HL-60 (cell line): ENCODE data around the gene OR51B4.

ENCODE experiments used
- DNase-seq, 2 experiments: peaks; one replicate each; pipeline ENCODE4 v3.0.0-alpha.2; 2010 to 2020; ENCODE audit warnings: low read depth in 1 of 2, low spot score in 1 of 2
- H3K27ac ChIP-seq: fragments of 250-450 bp; sonication (Bioruptor Pico); replicated peaks from 2 replicates; pipeline ENCODE4 v1.5.1; 2020; ENCODE audit warnings: mild to moderate bottlenecking, moderate library complexity
- H3K27me3 ChIP-seq: fragments of 250-450 bp; sonication (Bioruptor Pico); 2 replicates; pipeline ENCODE4 v1.5.1; 2021; ENCODE audit warnings: mild to moderate bottlenecking, moderate library complexity; ENCODE audit not compliant: insufficient read depth, poor library complexity, severe bottlenecking
- H3K4me3 ChIP-seq: replicated peaks from 2 replicates; pipeline ENCODE4 v1.5.1; 2011; ENCODE audit warnings: mild to moderate bottlenecking, control low read depth, low read length; ENCODE audit not compliant: insufficient read depth
- CTCF ChIP-seq: IDR thresholded peaks from one replicate; pipeline ENCODE4 v1.5.1; 2011; ENCODE audit warnings: low read length, control low read depth, inconsistent platforms; ENCODE audit not compliant: insufficient read depth
- GABPA ChIP-seq: IDR thresholded peaks from 2 replicates; pipeline ENCODE4 v1.6.1; 2012; ENCODE audit warnings: low read depth
- POLR2AphosphoS5 ChIP-seq: IDR thresholded peaks from 2 replicates; pipeline ENCODE4 v1.6.1; 2012; ENCODE audit warnings: low read depth
- REST ChIP-seq: IDR thresholded peaks from 2 replicates; pipeline ENCODE4 v1.6.1; 2012; ENCODE audit warnings: low read depth; ENCODE audit not compliant: insufficient replicate concordance
- SPI1 ChIP-seq: IDR thresholded peaks from 2 replicates; pipeline ENCODE4 v1.6.1; 2012; ENCODE audit warnings: low read depth, mild to moderate bottlenecking, borderline replicate concordance

Gene OR51B4

GRCh38 chr11:5269715-5270147 lies 32.0 kb downstream of the OR51B4 start, which contains the start of gene HBE1:
Gene HBE1 (minus strand): TSS chr11:5269945. CDS start chr11:5269890, 55 bp downstream.
- Histone ChIP-seq H3K27ac (no peak within 1 kb of the TSS), H3K4me3 (no peak within 1 kb of the TSS), H3K27me3 (no peaks in the 10 kb centered on the region)
- no peak for TF ChIP-seq SPI1
- TF ChIP-seq GABPA: no peak
- no peak for TF ChIP-seq REST
- no peak for TF ChIP-seq CTCF
- no peak for TF ChIP-seq POLR2AphosphoS5
- DNase-seq: no peak

- no peak for DNase-seq
- Histone ChIP-seq H3K27me3 (no peaks in the 10 kb centered on the region), H3K27ac (no peak overlapping the region), H3K4me3 (no peak overlapping the region)
- TF ChIP-seq GABPA: no peak
- TF ChIP-seq SPI1: no peak
- TF ChIP-seq POLR2AphosphoS5: no peak
- no peak for TF ChIP-seq CTCF
Measured at GRCh38 chr11:5267033-5267563, 34.6 kb downstream of the OR51B4 start.

GRCh38 chr11:5266609-5267008 lies 35.1 kb downstream of the OR51B4 start:
- DNase-seq: no peak
- H3K4me3 ChIP-seq: no peak overlapping the region
- no peak overlapping the region for H3K27ac ChIP-seq
- no peak for TF ChIP-seq SPI1
- no peak for TF ChIP-seq REST
- no peak for TF ChIP-seq POLR2AphosphoS5
- TF ChIP-seq CTCF: no peak
- no peak for TF ChIP-seq GABPA
- H3K27me3 ChIP-seq: no peaks in the 10 kb centered on the region

- DNase-seq: no peak
- no peak for TF ChIP-seq REST
- no peak for TF ChIP-seq GABPA
- no peak for TF ChIP-seq SPI1
- TF ChIP-seq CTCF: no peak
- TF ChIP-seq POLR2AphosphoS5: no peak
- no peak overlapping the region for H3K4me3 ChIP-seq
- no peak overlapping the region for H3K27ac ChIP-seq
- H3K27me3 ChIP-seq: no peaks in the 10 kb centered on the region
Measured at GRCh38 chr11:5265832-5266231, 35.9 kb downstream of the OR51B4 start.
